GM13977 (cell line): Measurements from ENCODE around the gene DENND11.

ENCODE experiments used
- DNase-seq: peaks from one replicate; pipeline ENCODE4 v3.0.0; 2012; ENCODE audit warnings: low spot score
- in situ Hi-C: fragments of 300-500 bp; cut with MboI; formaldehyde crosslinking; loops from one replicate; pipeline ENCODE4 v1.12.0; 2022; ENCODE audit warnings: low sequenced_read_pairs, low pct_unique_long_range_greater_than_20kb, mixed read lengths, inconsistent platforms; ENCODE audit not compliant: unreplicated experiment
- TF ChIP-seq, protein P1 (sequence below): IDR thresholded peaks from 2 replicates; pipeline ENCODE4 v1.5.1; 2012; ENCODE audit warnings: mild to moderate bottlenecking, control low read depth; ENCODE audit not compliant: insufficient read depth; ENCODE audit errors: extremely low read depth, missing control alignments

DENND11 gene

DNA sequence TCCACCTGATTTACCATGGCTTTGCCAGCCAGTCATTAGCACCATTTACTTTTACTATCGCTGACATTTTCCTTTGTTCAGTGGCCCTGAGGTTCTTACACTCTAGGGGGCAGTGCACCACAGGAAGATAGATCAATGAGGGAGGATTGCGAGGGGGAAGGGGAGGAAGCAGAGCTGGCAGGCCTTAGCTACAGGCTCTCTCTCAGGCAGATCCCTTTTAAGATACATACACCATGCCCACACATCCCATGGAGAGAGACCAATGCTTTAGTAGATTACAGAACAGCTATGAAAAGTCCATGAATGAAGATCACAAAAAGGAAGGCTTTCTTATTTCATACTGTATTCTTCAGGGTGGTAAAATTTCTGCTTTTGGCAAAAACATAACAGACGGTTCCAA is 47.4 kb downstream of the DENND11 start:
- TF ChIP-seq, protein P1, sequence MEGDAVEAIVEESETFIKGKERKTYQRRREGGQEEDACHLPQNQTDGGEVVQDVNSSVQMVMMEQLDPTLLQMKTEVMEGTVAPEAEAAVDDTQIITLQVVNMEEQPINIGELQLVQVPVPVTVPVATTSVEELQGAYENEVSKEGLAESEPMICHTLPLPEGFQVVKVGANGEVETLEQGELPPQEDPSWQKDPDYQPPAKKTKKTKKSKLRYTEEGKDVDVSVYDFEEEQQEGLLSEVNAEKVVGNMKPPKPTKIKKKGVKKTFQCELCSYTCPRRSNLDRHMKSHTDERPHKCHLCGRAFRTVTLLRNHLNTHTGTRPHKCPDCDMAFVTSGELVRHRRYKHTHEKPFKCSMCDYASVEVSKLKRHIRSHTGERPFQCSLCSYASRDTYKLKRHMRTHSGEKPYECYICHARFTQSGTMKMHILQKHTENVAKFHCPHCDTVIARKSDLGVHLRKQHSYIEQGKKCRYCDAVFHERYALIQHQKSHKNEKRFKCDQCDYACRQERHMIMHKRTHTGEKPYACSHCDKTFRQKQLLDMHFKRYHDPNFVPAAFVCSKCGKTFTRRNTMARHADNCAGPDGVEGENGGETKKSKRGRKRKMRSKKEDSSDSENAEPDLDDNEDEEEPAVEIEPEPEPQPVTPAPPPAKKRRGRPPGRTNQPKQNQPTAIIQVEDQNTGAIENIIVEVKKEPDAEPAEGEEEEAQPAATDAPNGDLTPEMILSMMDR: peak; percentile 84
- DNase-seq: peak; percentile 68
- in situ Hi-C loops: no loop called here

DNA sequence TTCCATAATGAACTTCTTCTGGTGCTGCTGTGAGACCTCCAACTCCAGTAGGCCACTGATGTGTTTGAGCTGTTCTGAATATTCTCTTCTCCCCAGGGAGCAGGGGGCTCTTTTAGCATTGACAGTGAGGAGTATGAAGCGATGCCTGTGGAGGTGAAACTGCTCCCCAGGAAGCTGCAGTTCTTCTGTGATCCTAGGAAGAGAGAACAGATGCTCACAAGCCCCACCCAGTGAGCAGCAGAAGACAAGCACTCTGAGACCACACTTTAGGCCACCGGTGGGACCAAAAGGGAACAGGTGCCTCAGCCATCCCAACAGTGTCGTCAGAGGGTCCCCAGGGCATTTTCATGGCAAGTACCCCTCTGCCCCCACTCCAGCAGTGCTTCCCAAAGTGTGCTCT is 49.3 kb downstream of the DENND11 start:
- DNase-seq: no peak
- in situ Hi-C loops: no loop called here

More for the DNA sequence above, 49.3 kb downstream of the DENND11 start:
- TF ChIP-seq, protein P1: no peak
